ENCODE data around the gene NCOA7.

DNA sequence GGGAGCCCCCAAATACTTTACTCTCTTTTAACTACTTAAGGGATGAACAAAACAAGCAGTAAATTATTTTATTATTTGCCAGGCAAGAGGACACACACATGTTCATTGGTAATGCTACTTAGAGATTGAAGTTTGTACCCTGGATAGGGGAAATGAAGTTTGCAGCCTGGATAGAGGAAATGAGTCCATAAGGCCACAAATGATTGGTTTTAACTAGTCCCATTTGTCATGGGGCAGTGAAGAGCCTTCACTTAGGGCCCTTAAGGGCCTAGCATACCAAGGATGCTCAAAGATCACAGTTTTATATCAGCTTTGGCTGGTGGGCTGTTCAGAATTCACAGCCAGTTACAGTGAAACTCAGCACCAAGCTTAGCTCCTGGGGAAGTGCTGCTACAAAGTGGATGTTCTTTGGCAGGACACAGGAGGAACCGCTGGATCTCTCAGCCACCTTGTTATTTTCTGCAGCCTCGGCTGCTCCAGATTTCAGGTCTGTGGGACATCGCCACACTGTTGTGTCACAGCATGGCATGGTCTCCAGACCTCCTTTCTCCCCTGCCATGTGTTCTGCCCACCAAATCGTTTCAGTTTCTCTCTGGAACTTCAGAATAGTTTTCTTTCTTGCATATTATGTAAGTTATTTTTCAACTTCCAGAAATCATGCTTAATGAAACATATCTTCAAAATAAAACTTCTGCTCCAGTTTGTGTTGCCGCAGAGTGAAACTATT, 41.8 kb downstream of the NCOA7 start:
- TF ChIP-seq, protein P1, sequence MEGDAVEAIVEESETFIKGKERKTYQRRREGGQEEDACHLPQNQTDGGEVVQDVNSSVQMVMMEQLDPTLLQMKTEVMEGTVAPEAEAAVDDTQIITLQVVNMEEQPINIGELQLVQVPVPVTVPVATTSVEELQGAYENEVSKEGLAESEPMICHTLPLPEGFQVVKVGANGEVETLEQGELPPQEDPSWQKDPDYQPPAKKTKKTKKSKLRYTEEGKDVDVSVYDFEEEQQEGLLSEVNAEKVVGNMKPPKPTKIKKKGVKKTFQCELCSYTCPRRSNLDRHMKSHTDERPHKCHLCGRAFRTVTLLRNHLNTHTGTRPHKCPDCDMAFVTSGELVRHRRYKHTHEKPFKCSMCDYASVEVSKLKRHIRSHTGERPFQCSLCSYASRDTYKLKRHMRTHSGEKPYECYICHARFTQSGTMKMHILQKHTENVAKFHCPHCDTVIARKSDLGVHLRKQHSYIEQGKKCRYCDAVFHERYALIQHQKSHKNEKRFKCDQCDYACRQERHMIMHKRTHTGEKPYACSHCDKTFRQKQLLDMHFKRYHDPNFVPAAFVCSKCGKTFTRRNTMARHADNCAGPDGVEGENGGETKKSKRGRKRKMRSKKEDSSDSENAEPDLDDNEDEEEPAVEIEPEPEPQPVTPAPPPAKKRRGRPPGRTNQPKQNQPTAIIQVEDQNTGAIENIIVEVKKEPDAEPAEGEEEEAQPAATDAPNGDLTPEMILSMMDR (IDR thresholded peaks at IDR 0.05): no peak
- TF ChIP-seq POLR2A (IDR thresholded peaks at IDR 0.05): no peak
